ENCODE measurements around the gene PHF20. TPM values are rescaled to one million over a fixed set of nuclear protein-coding genes. Genes with fewer than 3 reads are reported as not detected.

The PHF20 gene
- total RNA-seq, 2 experiments from 2014 or later: 119 to 126 TPM

- H3K36me3 Mint-ChIP-seq (ENCODE audit: low read depth): peaks cover 38% of the 10 kb centered on the region
- CTCF ChIA-PET: interaction anchor here (1.0 to 4.5 kb wide), 3 partner anchors 28 to 37 kb away, joined by 3 to 32 read pairs (median 17); partner anchors contain the start of gene RBM39
- POLR2A ChIA-PET: interaction anchor here (0.7 to 15.8 kb wide), 21 partner anchors 10 to 1778 kb away, joined by 3 to 891 read pairs (median 5); partner anchors contain the start of genes CEP250, CPNE1, NFS1 and RBM12
- TF ChIP-seq CTCF (IDR thresholded peaks at IDR 0.05): no peak
- no peaks in the 10 kb centered on the region for H3K9me3 ChIP-seq (ENCODE audit: control insufficient read depth in 1 of 2, insufficient read depth in 1 of 2, low read length in 2 of 2)
- no peaks in the 10 kb centered on the region for H3K27me3 ChIP-seq (ENCODE audit: control insufficient read depth in 1 of 2, insufficient read depth in 2 of 2, low read length in 2 of 2)
- peaks cover 12% of the 10 kb centered on the region for H3K36me3 ChIP-seq (ENCODE audit: insufficient read depth, low read length)
- H3K27ac Mint-ChIP-seq: peak overlapping the region; percentile 96
- peaks cover 83% of the 10 kb centered on the region for H3K4me1 ChIP-seq (ENCODE audit: insufficient read depth, low read length)
- ATAC-seq (ENCODE audit: poor library complexity) (no peak), DNase-seq (no peak)
- H3K4me1 Mint-ChIP-seq (ENCODE audit: low read depth): peaks cover 75% of the 10 kb centered on the region
- H3K27ac ChIP-seq (ENCODE audit: low read depth in 1 of 2, low read length in 2 of 2): peak overlapping the region; percentile 86 to 96
- H3K27me3 Mint-ChIP-seq: no peaks in the 10 kb centered on the region
- intact Hi-C loops (cut with DNase I, micrococcal nuclease): loop anchor here (1.0 to 10.0 kb wide), 3 partner anchors 29 to 317 kb away; partner anchors contain the start of genes CEP250 (in 1 of the 2) and RBM39 (in 1 of the 2)
- H3K4me3 Mint-ChIP-seq: peak overlapping the region; percentile 90
- no peak overlapping the region for H3K4me3 ChIP-seq (ENCODE audit: low read length)
- peaks cover 3% of the 10 kb centered on the region for H3K9me3 Mint-ChIP-seq
Measured at GRCh38 chr20:35771367-35771688, 487 bp upstream of the PHF20 start.

- DNase-seq (no peak), ATAC-seq (ENCODE audit: poor library complexity) (no peak)
- H3K9me3 Mint-ChIP-seq: peaks cover 3% of the 10 kb centered on the region
- peaks cover 15% of the 10 kb centered on the region for H3K36me3 ChIP-seq (ENCODE audit: insufficient read depth, low read length)
- H3K27me3 Mint-ChIP-seq: no peaks in the 10 kb centered on the region
- intact Hi-C loops (cut with DNase I, micrococcal nuclease): loop anchor here (1.0 to 10.0 kb wide), 4 partner anchors 30 to 318 kb away; partner anchors contain the start of genes CEP250 (in 1 of the 2) and RBM39 (in 1 of the 2)
- no peaks in the 10 kb centered on the region for H3K9me3 ChIP-seq (ENCODE audit: control insufficient read depth in 1 of 2, insufficient read depth in 1 of 2, low read length in 2 of 2)
- H3K27ac ChIP-seq (ENCODE audit: low read depth in 1 of 2, low read length in 2 of 2): peak overlapping the region; percentile 83 to 96
- CTCF ChIA-PET: interaction anchor here (1.0 to 4.5 kb wide), 4 partner anchors 29 to 182 kb away, joined by 3 to 32 read pairs (median 10); partner anchors contain the start of genes RBM39 and SCAND1
- H3K4me3 ChIP-seq (ENCODE audit: low read length): peak overlapping the region; percentile 79
- POLR2A ChIA-PET: interaction anchor here (0.6 to 15.8 kb wide), 19 partner anchors 8 to 318 kb away, joined by 3 to 891 read pairs (median 6); partner anchors contain the start of genes CEP250, CPNE1, NFS1 and RBM12
- no peak for TF ChIP-seq CTCF (IDR thresholded peaks at IDR 0.05)
- H3K4me1 Mint-ChIP-seq (ENCODE audit: low read depth): peaks cover 78% of the 10 kb centered on the region
- H3K27ac Mint-ChIP-seq: peak overlapping the region; percentile 96
- peak overlapping the region; percentile 97 for H3K4me3 Mint-ChIP-seq
- H3K36me3 Mint-ChIP-seq (ENCODE audit: low read depth): peaks cover 51% of the 10 kb centered on the region
- no peaks in the 10 kb centered on the region for H3K27me3 ChIP-seq (ENCODE audit: control insufficient read depth in 1 of 2, insufficient read depth in 2 of 2, low read length in 2 of 2)
- peaks cover 84% of the 10 kb centered on the region for H3K4me1 ChIP-seq (ENCODE audit: insufficient read depth, low read length)
Measured at GRCh38 chr20:35772563-35773058, 796 bp downstream of the PHF20 start.

GRCh38 chr20:35773154-35773751, 1.4 kb downstream of the PHF20 start:
- Histone ChIP-seq H3K9me3 (ENCODE audit: control insufficient read depth in 1 of 2, insufficient read depth in 1 of 2, low read length in 2 of 2) (no peaks in the 10 kb centered on the region), H3K27me3 (ENCODE audit: control insufficient read depth in 1 of 2, insufficient read depth in 2 of 2, low read length in 2 of 2) (no peaks in the 10 kb centered on the region), H3K27ac (ENCODE audit: low read depth in 1 of 2, low read length in 2 of 2) (peak overlapping the region; percentile 83 to 96), H3K36me3 (ENCODE audit: insufficient read depth, low read length) (peaks cover 18% of the 10 kb centered on the region), H3K4me1 (ENCODE audit: insufficient read depth, low read length) (peaks cover 79% of the 10 kb centered on the region), H3K4me3 (ENCODE audit: low read length) (peak overlapping the region; percentile 79)
- peaks cover 57% of the 10 kb centered on the region for H3K36me3 Mint-ChIP-seq (ENCODE audit: low read depth)
- no peak for ATAC-seq (ENCODE audit: poor library complexity)
- peak overlapping the region; percentile 97 for H3K4me3 Mint-ChIP-seq
- DNase-seq: peak in 10 of 14 experiments; percentile 5 to 81 (median 29)
- H3K27ac Mint-ChIP-seq: peak overlapping the region; percentile 96
- CTCF ChIA-PET: interaction anchor here (3.4 to 4.5 kb wide), 2 partner anchors 30 to 34 kb away, joined by 17 to 32 read pairs; partner anchors contain the start of gene RBM39
- peaks cover 3% of the 10 kb centered on the region for H3K9me3 Mint-ChIP-seq
- no peaks in the 10 kb centered on the region for H3K27me3 Mint-ChIP-seq
- intact Hi-C loops (cut with DNase I, micrococcal nuclease): loop anchor here (10.0 kb wide), 2 partner anchors 48 to 318 kb away; partner anchors contain the start of gene CEP250 (in 1 of the 2)
- POLR2A ChIA-PET: interaction anchor here (0.6 to 15.8 kb wide), 9 partner anchors 33 to 317 kb away, joined by 3 to 891 read pairs (median 8); partner anchors contain the start of genes CPNE1, RBM12, RBM39 and SCAND1
- peaks cover 80% of the 10 kb centered on the region for H3K4me1 Mint-ChIP-seq (ENCODE audit: low read depth)
- no peak for TF ChIP-seq CTCF (IDR thresholded peaks at IDR 0.05)

All from CD4-positive, alpha-beta T cell (primary cell).